Right lobe of liver (tissue), 6 donors: ENCODE results near the gene FAM83B. TPM values are rescaled to one million over a fixed set of nuclear protein-coding genes. Genes with fewer than 3 reads are reported as not detected.
"Not testable (repeated sequence)": the region's sequence is repeated elsewhere in the genome, so short reads cannot be mapped to it uniquely, and the experiment has no call there.

Experiments
- ATAC-seq, 4 donors: fragments of 200-7000 bp; cut with Tn5 transposase; one replicate each; pipeline ENCODE4 v1.9.1; 2020; ENCODE audit warnings: mild to moderate bottlenecking in 4 of 4, moderate library complexity in 4 of 4
- DNase-seq, 3 donors: peaks; one replicate each; pipeline ENCODE4 v3.0.0-alpha.2; 2020
- H3K27ac ChIP-seq, 3 donors: fragments of 200-600 bp; one replicate each; pipeline ENCODE4 v1.8.0; 2022
- H3K27me3 ChIP-seq, 2 donors: fragments of 200-600 bp; one replicate each; pipeline ENCODE4 v1.8.0; 2022
- H3K36me3 ChIP-seq, 4 donors: fragments of 200-600 bp; sonication (generic) in 1 of 4; one replicate each; pipeline versions ENCODE4 v1.5.1 to v1.8.0; 2017 to 2022; ENCODE audit warnings: control low read depth in 1 of 4
- H3K4me1 ChIP-seq, 4 donors: fragments of 200-600 bp; sonication (generic) in 1 of 4; one replicate each; pipeline versions ENCODE4 v1.5.1 to v1.8.0; 2017 to 2022; ENCODE audit warnings: control low read depth in 1 of 4
- H3K4me3 ChIP-seq, 3 donors: fragments of 200-600 bp; one replicate each; pipeline ENCODE4 v1.8.0; 2022
- H3K9me3 ChIP-seq, 4 donors: fragments of 200-600 bp; sonication (generic) in 1 of 4; one replicate each; pipeline versions ENCODE4 v1.5.1 to v1.8.0; 2017 to 2022; ENCODE audit warnings: control low read depth in 1 of 4
- CTCF ChIP-seq, 4 donors: fragments of 200-600 bp in 3 of 4; fragments of 450-650 bp in 1 of 4; IDR thresholded peaks; one replicate each; pipeline versions ENCODE4 v1.5.1 to v1.8.0; 2016 to 2022; ENCODE audit warnings: antibody characterized with exemption in 4 of 4, mild to moderate bottlenecking in 2 of 4
- POLR2A ChIP-seq: fragments of 450-650 bp; IDR thresholded peaks from one replicate; pipeline ENCODE4 v1.6.1; 2017; ENCODE audit warnings: antibody characterized with exemption, mild to moderate bottlenecking
- WGBS: methylation state at CpG from one replicate; pipeline ENCODE4 v1.1.6; 2018; ENCODE audit warnings: low coverage, low lambda C conversion rate; ENCODE audit not compliant: insufficient coverage; ENCODE audit errors: missing lambda C conversion rate; 5-methylcytosine and 5-hydroxymethylcytosine counted together
- intact Hi-C, 2 donors: fragments of 100-400 bp; cut with DNase I; formaldehyde crosslinking; loops; one replicate each; pipeline versions ENCODE4 v1.11.2 to v1.14.1; 2022
- long read RNA-seq: library from polyadenylated mRNA; unstranded; transcript quantifications from one replicate; pipeline ENCODE4 v2.0.0, GENCODE V29; 2019
- total RNA-seq, 6 experiments: library from RNA; depleted of rRNA in 2 of 6; stranded (reverse); fragments of >200 nt in 2 of 6; fragmentation: NEBNext Ultra II Directional in 3 of 6; extraction: Animal tissue kit (Norgen Biotek cat#: 25700) in 3 of 6; gene quantifications; one replicate each; pipeline versions ENCODE4 v1.1.0 to v1.2.4, GENCODE V29; 2016 to 2023
- donor health status: DM: no; HTN: yes; CAD: no.
- donor health status: DM: no; HTN: no; CAD: no.
- donor health status: DM: no; HTN: no; CAD: no.
- donor health status: DM: no; HTN: yes; CAD: no.
- donor health status: DM: no; HTN: yes; CAD: no.

FAM83B gene, protein sequence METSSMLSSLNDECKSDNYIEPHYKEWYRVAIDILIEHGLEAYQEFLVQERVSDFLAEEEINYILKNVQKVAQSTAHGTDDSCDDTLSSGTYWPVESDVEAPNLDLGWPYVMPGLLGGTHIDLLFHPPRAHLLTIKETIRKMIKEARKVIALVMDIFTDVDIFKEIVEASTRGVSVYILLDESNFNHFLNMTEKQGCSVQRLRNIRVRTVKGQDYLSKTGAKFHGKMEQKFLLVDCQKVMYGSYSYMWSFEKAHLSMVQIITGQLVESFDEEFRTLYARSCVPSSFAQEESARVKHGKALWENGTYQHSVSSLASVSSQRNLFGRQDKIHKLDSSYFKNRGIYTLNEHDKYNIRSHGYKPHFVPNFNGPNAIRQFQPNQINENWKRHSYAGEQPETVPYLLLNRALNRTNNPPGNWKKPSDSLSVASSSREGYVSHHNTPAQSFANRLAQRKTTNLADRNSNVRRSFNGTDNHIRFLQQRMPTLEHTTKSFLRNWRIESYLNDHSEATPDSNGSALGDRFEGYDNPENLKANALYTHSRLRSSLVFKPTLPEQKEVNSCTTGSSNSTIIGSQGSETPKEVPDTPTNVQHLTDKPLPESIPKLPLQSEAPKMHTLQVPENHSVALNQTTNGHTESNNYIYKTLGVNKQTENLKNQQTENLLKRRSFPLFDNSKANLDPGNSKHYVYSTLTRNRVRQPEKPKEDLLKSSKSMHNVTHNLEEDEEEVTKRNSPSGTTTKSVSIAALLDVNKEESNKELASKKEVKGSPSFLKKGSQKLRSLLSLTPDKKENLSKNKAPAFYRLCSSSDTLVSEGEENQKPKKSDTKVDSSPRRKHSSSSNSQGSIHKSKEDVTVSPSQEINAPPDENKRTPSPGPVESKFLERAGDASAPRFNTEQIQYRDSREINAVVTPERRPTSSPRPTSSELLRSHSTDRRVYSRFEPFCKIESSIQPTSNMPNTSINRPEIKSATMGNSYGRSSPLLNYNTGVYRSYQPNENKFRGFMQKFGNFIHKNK
- under 1 TPM; 0.07 to 0.55 (median 0.18) TPM for total RNA-seq
- long read RNA-seq: 0 reads

DNA sequence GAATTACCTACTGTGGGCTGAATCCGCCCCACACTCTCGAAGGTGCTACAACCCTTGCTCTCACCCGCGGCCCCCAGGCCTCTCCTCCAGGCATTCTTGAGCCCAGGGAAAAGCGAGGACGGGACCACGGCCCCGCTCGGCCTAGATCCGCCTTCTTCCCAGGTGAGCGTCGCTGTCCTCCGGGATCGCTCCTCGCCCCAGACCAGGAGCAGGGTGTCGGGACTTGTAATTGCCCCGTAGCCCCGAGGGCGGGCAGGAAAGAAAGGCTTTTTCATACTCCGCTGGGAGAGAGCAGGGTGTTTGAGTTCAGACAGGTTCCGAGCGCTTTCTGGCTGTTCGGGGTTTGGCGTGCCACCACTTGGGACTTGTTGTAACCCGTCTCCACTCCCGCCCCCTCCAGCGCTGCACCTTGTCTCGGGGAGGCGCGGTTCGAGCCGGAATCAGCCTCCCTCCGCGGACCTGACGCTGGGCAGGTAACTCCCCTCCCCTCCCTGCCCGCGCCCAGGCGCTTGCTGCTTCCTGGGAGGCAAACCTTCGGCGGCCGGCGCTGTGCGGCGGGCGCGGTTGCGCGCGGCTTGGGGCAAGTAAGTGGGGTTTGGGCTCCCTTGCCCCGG is at the start of gene FAM83B:
Gene FAM83B (plus strand): TSS at position 529 of the 614 bp plus-strand sequence. CDS start 23,476 bp downstream, outside the sequence.
- TF ChIP-seq CTCF (IDR thresholded peaks at IDR 0.05) (no peak), POLR2A (no peak)
- DNase-seq: no peak
- intact Hi-C loops: no loop called here
- H3K27me3 ChIP-seq: no peaks in the 10 kb centered on the region
- H3K36me3 ChIP-seq: no peaks in the 10 kb centered on the region
- 6% methylated on average over 21 of the region's 50 CpGs for WGBS
- no peaks in the 10 kb centered on the region for H3K9me3 ChIP-seq
- no peak within 1 kb of the TSS for H3K27ac ChIP-seq
- H3K4me3 ChIP-seq: peak within 1 kb of the TSS; percentile 23 to 43 (median 27)
- peak; percentile 18 to 60 (median 41) for ATAC-seq
- H3K4me1 ChIP-seq: no peaks in the 10 kb centered on the region

DNA sequence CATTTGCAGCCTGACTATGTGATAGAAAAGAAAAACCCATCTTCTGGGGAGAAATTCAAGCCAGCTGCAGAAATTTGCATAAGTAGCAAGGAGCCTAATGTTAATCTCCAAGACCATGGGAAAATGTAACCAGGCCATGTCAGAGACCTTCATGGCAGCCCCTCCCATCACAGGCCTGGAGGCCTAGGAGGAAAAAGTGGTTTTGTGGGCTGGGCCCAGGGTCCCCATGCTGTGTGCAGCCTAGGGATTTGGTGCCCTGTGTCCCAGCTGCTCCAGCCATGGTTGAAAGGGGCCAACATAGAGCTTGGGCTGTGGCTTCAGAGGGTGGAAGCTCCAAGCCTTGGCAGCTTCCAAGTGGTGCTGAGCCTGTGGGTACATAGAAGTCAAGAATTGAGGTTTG is 49.7 kb upstream of the FAM83B start:
- intact Hi-C loops, H3K9me3 ChIP-seq, DNase-seq, H3K36me3 ChIP-seq, H3K4me3 ChIP-seq, H3K4me1 ChIP-seq, H3K27me3 ChIP-seq, H3K27ac ChIP-seq, ATAC-seq: not testable (repeated sequence)

DNA sequence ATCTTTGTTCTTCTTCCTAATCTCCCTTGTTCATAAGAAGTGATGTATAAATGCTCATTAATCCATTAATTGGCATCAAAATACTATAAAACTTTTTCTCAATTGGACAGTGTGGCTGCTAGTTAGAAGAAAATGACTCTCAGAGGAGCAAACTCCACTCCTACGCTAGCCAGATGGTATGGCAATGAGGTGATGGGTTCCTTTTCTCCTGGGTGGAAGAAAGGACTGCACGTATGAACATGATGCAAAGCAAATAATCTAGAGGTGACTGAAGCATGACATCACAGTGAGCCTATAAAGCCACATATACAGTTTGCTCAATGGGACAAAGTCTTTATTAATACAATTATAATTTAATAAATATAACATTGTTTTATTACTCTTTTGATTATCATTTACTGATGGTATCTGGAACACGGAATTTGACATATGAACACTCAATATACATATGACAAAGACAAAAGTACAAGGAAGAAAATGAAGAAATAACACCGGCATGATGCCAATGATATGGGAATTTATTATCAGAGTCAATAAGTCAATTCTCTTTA is 46.4 kb upstream of the FAM83B start:
- no peak for TF ChIP-seq POLR2A
- TF ChIP-seq CTCF (IDR thresholded peaks at IDR 0.05): no peak

DNA sequence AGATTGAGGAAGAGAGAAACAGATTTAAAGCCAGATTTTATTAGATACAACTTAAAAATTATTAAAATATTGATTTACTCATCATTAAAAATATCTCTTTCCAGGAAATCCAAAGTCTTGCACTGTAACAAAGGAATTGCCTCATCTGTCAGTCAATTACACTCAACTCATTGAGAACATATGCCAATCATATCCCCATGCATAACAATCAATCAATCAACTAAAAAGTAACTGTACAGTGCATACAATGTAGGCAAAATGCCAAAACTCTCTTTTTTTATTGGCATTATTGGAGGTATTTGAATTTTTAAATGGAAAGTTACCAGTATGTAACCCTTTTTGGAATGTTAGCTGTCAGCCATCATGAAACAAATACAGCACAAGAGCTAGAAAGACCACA is 45.3 kb upstream of the FAM83B start:
- Histone ChIP-seq H3K27me3 (no peaks in the 10 kb centered on the region), H3K27ac (no peak overlapping the region), H3K9me3 (no peaks in the 10 kb centered on the region), H3K4me1 (no peaks in the 10 kb centered on the region), H3K36me3 (no peaks in the 10 kb centered on the region), H3K4me3 (no peak overlapping the region)
- intact Hi-C loops: no loop called here
- DNase-seq (no peak), ATAC-seq (no peak)
- no peak for TF ChIP-seq CTCF (IDR thresholded peaks at IDR 0.05)
- TF ChIP-seq POLR2A: no peak

More for the DNA sequence above, 46.4 kb upstream of the FAM83B start:
- H3K36me3 ChIP-seq: no peaks in the 10 kb centered on the region
- no peaks in the 10 kb centered on the region for H3K4me1 ChIP-seq
- no peak overlapping the region for H3K4me3 ChIP-seq
- no peak overlapping the region for H3K27ac ChIP-seq
- ATAC-seq: no peak
- intact Hi-C loops: no loop called here
- 58% methylated on average over 4 of the region's 4 CpGs for WGBS
- no peaks in the 10 kb centered on the region for H3K27me3 ChIP-seq
- DNase-seq: no peak
- H3K9me3 ChIP-seq: no peaks in the 10 kb centered on the region
